Measurements from ENCODE around the gene CD22. TPM values are rescaled to one million over a fixed set of nuclear protein-coding genes. Genes with fewer than 3 reads are reported as not detected.

The CD22 gene
- total and polyA plus RNA-seq, 2 donors (not counting 1 experiment from before 2014, with no cell fraction given) = 0.15 to 1.2 TPM

GRCh38 chr19:35341006-35341405 is 12.0 kb downstream of the CD22 start:
- no peaks in the 10 kb centered on the region for H3K36me3 ChIP-seq (ENCODE audit: control insufficient read depth, insufficient read depth, low read length)
- no peak for DNase-seq (ENCODE audit: low read depth in 2 of 2)
- H3K4me3 ChIP-seq (replicated peaks in 1 of 4; ENCODE audit: control extremely low read depth in 1 of 4, insufficient read depth in 1 of 4, low read depth in 3 of 4, low read length in 4 of 4) = no peak overlapping the region
- H4K20me1 ChIP-seq (ENCODE audit: control insufficient read depth, extremely low read depth, insufficient read depth, low read length) = no peaks in the 10 kb centered on the region
- no peak overlapping the region for H3K9ac ChIP-seq (ENCODE audit: insufficient read depth, low read length)
- H3K27ac ChIP-seq (ENCODE audit: insufficient read depth, low read length) = no peak overlapping the region
- no peaks in the 10 kb centered on the region for H3K27me3 ChIP-seq (ENCODE audit: control insufficient read depth, insufficient read depth, low read length)
- H3K4me1 ChIP-seq (ENCODE audit: control insufficient read depth, extremely low read depth, insufficient read depth, low read length) = no peaks in the 10 kb centered on the region
- no peaks in the 10 kb centered on the region for H3K79me2 ChIP-seq (ENCODE audit: control insufficient read depth, insufficient read depth, low read length)
- no peak overlapping the region for H2AFZ ChIP-seq (ENCODE audit: low read length)
- TF ChIP-seq CTCF (conservative IDR thresholded peaks at IDR 0.05 in 1 of 2, IDR thresholded peaks at IDR 0.05 in 1 of 2; ENCODE audit: low read depth in 1 of 2, low read length in 2 of 2) (no peak), EZH2 (IDR thresholded peaks at IDR 0.05; ENCODE audit: low read length, missing control alignments) (no peak)
- no peaks in the 10 kb centered on the region for H3K9me3 ChIP-seq (ENCODE audit: control insufficient read depth, insufficient read depth, low read depth, low read length)
- H3K4me2 ChIP-seq (ENCODE audit: extremely low read depth, insufficient read depth, low read length) = no peak overlapping the region

GRCh38 chr19:35341565-35342225 is 12.7 kb downstream of the CD22 start:
- no peak for TF ChIP-seq CTCF (conservative IDR thresholded peaks at IDR 0.05 in 1 of 2, IDR thresholded peaks at IDR 0.05 in 1 of 2; ENCODE audit: low read depth in 1 of 2, low read length in 2 of 2)
- TF ChIP-seq EZH2 (IDR thresholded peaks at IDR 0.05; ENCODE audit: low read length, missing control alignments) = no peak
- Histone ChIP-seq H2AFZ (ENCODE audit: low read length) (no peak overlapping the region), H3K9ac (ENCODE audit: insufficient read depth, low read length) (no peak overlapping the region), H3K27ac (ENCODE audit: insufficient read depth, low read length) (no peak overlapping the region), H3K4me1 (ENCODE audit: control insufficient read depth, extremely low read depth, insufficient read depth, low read length) (no peaks in the 10 kb centered on the region), H3K9me3 (ENCODE audit: control insufficient read depth, insufficient read depth, low read depth, low read length) (no peaks in the 10 kb centered on the region), H3K4me3 (replicated peaks in 1 of 4; ENCODE audit: control extremely low read depth in 1 of 4, insufficient read depth in 1 of 4, low read depth in 3 of 4, low read length in 4 of 4) (no peak overlapping the region), H4K20me1 (ENCODE audit: control insufficient read depth, extremely low read depth, insufficient read depth, low read length) (no peaks in the 10 kb centered on the region), H3K4me2 (ENCODE audit: extremely low read depth, insufficient read depth, low read length) (no peak overlapping the region), H3K27me3 (ENCODE audit: control insufficient read depth, insufficient read depth, low read length) (no peaks in the 10 kb centered on the region), H3K36me3 (ENCODE audit: control insufficient read depth, insufficient read depth, low read length) (no peaks in the 10 kb centered on the region), H3K79me2 (ENCODE audit: control insufficient read depth, insufficient read depth, low read length) (no peaks in the 10 kb centered on the region)
- DNase-seq (ENCODE audit: low read depth in 2 of 2) = no peak

- Histone ChIP-seq H3K4me2 (ENCODE audit: extremely low read depth, insufficient read depth, low read length) (no peak overlapping the region), H2AFZ (ENCODE audit: low read length) (no peak overlapping the region), H3K9me3 (ENCODE audit: control insufficient read depth, insufficient read depth, low read depth, low read length) (no peaks in the 10 kb centered on the region), H3K9ac (ENCODE audit: insufficient read depth, low read length) (no peak overlapping the region), H3K27me3 (ENCODE audit: control insufficient read depth, insufficient read depth, low read length) (no peaks in the 10 kb centered on the region), H3K36me3 (ENCODE audit: control insufficient read depth, insufficient read depth, low read length) (no peaks in the 10 kb centered on the region), H3K27ac (ENCODE audit: insufficient read depth, low read length) (no peak overlapping the region), H4K20me1 (ENCODE audit: control insufficient read depth, extremely low read depth, insufficient read depth, low read length) (no peaks in the 10 kb centered on the region), H3K79me2 (ENCODE audit: control insufficient read depth, insufficient read depth, low read length) (no peaks in the 10 kb centered on the region), H3K4me3 (replicated peaks in 1 of 4; ENCODE audit: control extremely low read depth in 1 of 4, insufficient read depth in 1 of 4, low read depth in 3 of 4, low read length in 4 of 4) (no peak overlapping the region), H3K4me1 (ENCODE audit: control insufficient read depth, extremely low read depth, insufficient read depth, low read length) (no peaks in the 10 kb centered on the region)
- DNase-seq (ENCODE audit: low read depth in 2 of 2) = no peak
- no peak for TF ChIP-seq CTCF (conservative IDR thresholded peaks at IDR 0.05 in 1 of 2, IDR thresholded peaks at IDR 0.05 in 1 of 2; ENCODE audit: low read depth in 1 of 2, low read length in 2 of 2)
- TF ChIP-seq EZH2 (IDR thresholded peaks at IDR 0.05; ENCODE audit: low read length, missing control alignments) = no peak
Measured at GRCh38 chr19:35342430-35342829, 13.4 kb downstream of the CD22 start.

Data from fibroblast of lung (primary cell).